ENCODE measurements around the gene SECISBP2.

SECISBP2 gene

DNA sequence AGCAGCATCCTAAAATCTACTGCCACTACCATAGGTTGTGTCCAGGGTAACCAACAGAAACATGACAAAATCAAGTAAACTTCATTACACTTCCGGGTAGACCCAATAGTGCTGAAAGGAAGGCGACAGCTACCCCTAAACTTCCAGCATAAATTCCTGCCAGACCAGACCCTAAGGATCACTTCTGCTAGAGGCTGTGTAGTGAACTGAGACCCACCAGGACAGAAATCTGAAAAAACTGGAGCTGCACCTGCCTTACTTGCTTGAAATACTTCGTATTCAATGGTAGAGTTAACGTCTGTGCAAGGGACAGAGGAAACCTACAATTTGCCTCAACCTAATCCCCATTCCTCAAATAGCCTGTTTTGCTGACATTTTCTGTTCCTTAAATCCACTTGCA is 1.0 kb upstream of the SECISBP2 start:
- H3K4me3 ChIP-seq (ENCODE audit: low read depth, low read length): peak overlapping the region; percentile 69
- TF ChIP-seq, protein P1, sequence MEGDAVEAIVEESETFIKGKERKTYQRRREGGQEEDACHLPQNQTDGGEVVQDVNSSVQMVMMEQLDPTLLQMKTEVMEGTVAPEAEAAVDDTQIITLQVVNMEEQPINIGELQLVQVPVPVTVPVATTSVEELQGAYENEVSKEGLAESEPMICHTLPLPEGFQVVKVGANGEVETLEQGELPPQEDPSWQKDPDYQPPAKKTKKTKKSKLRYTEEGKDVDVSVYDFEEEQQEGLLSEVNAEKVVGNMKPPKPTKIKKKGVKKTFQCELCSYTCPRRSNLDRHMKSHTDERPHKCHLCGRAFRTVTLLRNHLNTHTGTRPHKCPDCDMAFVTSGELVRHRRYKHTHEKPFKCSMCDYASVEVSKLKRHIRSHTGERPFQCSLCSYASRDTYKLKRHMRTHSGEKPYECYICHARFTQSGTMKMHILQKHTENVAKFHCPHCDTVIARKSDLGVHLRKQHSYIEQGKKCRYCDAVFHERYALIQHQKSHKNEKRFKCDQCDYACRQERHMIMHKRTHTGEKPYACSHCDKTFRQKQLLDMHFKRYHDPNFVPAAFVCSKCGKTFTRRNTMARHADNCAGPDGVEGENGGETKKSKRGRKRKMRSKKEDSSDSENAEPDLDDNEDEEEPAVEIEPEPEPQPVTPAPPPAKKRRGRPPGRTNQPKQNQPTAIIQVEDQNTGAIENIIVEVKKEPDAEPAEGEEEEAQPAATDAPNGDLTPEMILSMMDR (IDR thresholded peaks at IDR 0.05; ENCODE audit: insufficient read depth, low read depth, low read length, missing control alignments): no peak
- DNase-seq (ENCODE audit: low read depth): no peak

DNA sequence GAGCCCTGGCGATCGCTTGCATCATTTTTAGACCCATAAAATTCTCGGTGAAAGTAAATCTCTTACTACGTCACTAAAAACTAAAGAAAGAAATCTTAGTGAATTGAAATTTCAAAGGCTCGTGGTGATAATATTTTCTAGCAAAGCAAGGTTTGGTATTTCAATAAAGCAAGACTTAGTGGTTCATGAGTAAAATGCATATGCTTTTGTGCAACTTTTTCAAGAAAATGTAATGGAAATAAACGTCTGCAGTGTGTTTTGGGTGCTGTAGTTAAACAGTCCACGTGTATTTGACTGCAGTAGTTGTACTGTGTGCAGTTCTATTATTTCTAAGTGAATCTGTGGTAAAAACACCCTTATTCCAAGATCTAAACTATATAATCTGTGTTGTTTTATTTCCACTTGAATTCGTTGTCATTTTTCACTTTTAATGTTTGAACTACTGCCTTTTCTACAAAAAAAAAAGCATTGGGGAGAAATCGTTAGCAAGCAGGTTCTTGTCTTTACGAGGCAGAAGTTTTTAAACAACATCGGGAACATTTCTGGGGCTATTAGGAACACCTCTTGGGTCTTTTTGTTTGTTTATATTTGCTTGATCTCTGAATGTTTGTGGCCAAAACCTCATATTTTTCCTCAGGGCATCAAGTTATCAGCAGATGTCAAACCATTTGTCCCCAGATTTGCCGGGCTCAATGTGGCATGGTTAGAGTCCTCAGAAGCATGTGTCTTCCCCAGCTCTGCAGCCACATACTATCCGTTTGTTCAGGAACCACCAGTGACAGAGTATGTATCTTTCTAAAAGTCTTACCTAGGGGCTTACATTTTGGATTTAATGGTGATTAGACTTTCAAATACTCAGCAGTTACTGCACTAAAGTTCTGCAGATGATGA is 960 bp downstream of the SECISBP2 start:
- TF ChIP-seq, protein P1 (IDR thresholded peaks at IDR 0.05; ENCODE audit: insufficient read depth, low read depth, low read length, missing control alignments): no peak
- DNase-seq (ENCODE audit: low read depth): no peak
- H3K4me3 ChIP-seq (ENCODE audit: low read depth, low read length): peak overlapping the region; percentile 69

DNA sequence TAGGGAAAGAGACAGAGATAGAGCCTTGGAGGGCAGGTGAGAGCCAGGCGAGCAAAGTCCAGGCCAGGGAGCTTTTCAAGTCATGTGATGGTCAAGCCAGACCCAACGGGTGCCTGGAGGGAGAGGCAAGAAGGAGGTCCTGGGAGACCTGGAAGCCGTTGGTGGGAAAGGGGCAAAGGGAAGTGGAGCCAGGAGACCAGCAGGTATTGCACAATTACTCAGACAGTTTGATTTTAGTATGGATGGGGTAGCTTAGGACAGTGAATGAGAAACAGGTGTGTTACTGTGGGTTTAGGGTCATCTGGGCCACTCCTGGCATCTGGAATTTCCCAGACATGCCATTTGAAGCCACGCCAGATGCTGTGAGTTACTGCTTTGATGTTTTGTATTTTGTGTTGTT is 5.1 kb downstream of the SECISBP2 start:
- TF ChIP-seq, protein P1 (IDR thresholded peaks at IDR 0.05; ENCODE audit: insufficient read depth, low read depth, low read length, missing control alignments): no peak
- no peak for DNase-seq (ENCODE audit: low read depth)
- H3K4me3 ChIP-seq (ENCODE audit: low read depth, low read length): no peak overlapping the region

DNA sequence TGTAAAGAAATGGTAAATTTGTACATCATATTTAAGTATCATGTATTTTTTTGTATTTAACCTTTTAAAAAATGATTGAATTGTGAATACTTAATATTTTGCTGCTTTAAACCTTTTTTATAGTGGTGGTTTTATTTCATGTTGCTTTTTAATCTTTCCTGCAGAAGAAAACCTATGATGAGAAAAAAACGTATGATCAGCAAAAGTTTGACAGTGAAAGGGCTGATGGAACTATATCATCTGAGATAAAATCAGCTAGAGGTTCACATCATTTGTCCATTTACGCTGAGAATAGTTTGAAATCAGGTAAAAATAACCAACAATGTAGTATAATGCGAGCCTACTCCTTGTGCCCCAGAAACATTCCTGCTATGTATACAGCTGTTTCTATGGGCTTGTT is 7.4 kb downstream of the SECISBP2 start:
- no peak for DNase-seq (ENCODE audit: low read depth)
- TF ChIP-seq, protein P1 (IDR thresholded peaks at IDR 0.05; ENCODE audit: insufficient read depth, low read depth, low read length, missing control alignments): no peak
- no peak overlapping the region for H3K4me3 ChIP-seq (ENCODE audit: low read depth, low read length)

DNA sequence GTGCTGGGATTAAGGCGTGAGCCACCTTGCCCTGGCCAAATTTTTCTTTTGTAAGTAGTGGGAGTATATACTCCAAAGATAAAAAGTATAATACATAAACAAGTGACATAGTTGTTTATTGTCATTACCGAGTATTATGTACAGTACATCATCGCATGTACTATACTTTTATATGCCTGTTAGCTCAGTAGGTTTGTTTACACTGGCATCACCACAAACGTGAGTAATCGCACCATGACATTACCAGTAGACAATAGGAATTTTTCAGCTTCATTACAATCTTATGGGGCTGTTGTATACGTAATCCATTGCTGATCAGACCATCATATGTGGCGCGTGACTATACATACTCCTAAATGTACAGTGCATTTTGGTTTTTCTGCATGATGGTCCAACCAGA is 9.8 kb downstream of the SECISBP2 start:
- TF ChIP-seq, protein P1 (IDR thresholded peaks at IDR 0.05; ENCODE audit: insufficient read depth, low read depth, low read length, missing control alignments): no peak
- no peak overlapping the region for H3K4me3 ChIP-seq (ENCODE audit: low read depth, low read length)
- no peak for DNase-seq (ENCODE audit: low read depth)

DNA sequence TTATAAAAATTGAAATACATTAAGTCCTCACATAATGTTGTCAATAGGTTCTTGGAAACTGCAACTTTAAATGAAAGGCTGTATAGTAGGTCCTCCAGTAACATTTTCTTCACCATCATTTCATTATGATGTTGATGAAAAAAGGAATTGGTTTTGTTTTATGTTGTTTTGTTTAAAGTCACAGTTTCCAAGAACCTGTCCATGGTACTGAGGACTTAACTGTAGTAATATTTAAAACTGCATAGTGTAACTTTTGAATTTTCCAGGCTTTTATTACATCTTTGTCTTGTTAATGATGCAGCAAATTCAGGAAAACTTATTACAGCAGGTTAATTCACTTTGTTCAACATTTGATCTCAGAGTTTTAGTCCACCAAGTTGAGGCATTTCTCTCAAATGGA is 11.6 kb downstream of the SECISBP2 start:
- DNase-seq (ENCODE audit: low read depth): no peak
- TF ChIP-seq, protein P1 (IDR thresholded peaks at IDR 0.05; ENCODE audit: insufficient read depth, low read depth, low read length, missing control alignments): no peak

DNA sequence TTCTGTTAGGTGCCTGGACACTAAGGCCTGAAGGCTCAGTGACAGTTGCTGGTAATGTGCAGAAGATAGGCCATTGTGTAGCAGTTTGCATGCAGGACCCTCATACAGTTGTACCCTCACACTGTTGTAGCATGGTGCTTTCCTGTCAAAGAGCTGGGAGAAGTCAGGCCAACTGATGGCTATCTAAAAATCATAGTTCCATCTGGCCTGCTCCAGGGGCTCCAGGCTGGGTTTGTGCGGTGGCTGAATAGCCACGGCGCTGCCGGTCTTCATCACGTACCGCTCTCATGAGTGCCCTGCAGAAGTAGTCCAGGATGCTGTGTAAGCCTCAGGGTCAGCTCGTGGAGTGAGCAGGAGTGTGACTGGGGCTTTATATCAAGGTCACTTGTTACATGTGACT is 12.2 kb downstream of the SECISBP2 start:
- TF ChIP-seq, protein P1 (IDR thresholded peaks at IDR 0.05; ENCODE audit: insufficient read depth, low read depth, low read length, missing control alignments): no peak
- no peak overlapping the region for H3K4me3 ChIP-seq (ENCODE audit: low read depth, low read length)
- no peak for DNase-seq (ENCODE audit: low read depth)

More for the DNA sequence above, 11.6 kb downstream of the SECISBP2 start:
- no peak overlapping the region for H3K4me3 ChIP-seq (ENCODE audit: low read depth, low read length)
